Central memory CD4-positive, alpha-beta T cell (primary cell): ENCODE data around the gene CXCL14.
"Not testable (repeated sequence)": the region's sequence is repeated elsewhere in the genome, so short reads cannot be mapped to it uniquely, and the experiment has no call there.

Experiments
- DNase-seq: peaks from one replicate; pipeline ENCODE4 v3.0.0; 2022

Gene CXCL14

GRCh38 chr5:135541807-135542502 lies 36.8 kb downstream of the CXCL14 start:
- no peak for DNase-seq

- no peak for DNase-seq
Observed at GRCh38 chr5:135539430-135540005, 39.3 kb downstream of the CXCL14 start.

GRCh38 chr5:135538261-135538660 lies 40.5 kb downstream of the CXCL14 start:
- no peak for DNase-seq

GRCh38 chr5:135537745-135538144 lies 41.0 kb downstream of the CXCL14 start:
- DNase-seq = no peak

GRCh38 chr5:135537271-135537670 lies 41.5 kb downstream of the CXCL14 start:
- DNase-seq = no peak

GRCh38 chr5:135535820-135536801 lies 42.7 kb downstream of the CXCL14 start, which contains the start of gene NEUROG1:
NEUROG1 (minus strand) TSS chr5:135535964; CDS start chr5:135535690, 274 bp downstream.
- DNase-seq = no peak

- no peak for DNase-seq
Observed at GRCh38 chr5:135535420-135535819, 43.4 kb downstream of the CXCL14 start.

GRCh38 chr5:135534609-135535419 lies 44.0 kb downstream of the CXCL14 start:
- no peak for DNase-seq

- no peak for DNase-seq
Observed at GRCh38 chr5:135533794-135534193, 45.0 kb downstream of the CXCL14 start.

GRCh38 chr5:135533334-135533733 lies 45.5 kb downstream of the CXCL14 start:
- DNase-seq = no peak

GRCh38 chr5:135529576-135529975 lies 49.2 kb downstream of the CXCL14 start:
- DNase-seq = not testable (repeated sequence)

- no peak for DNase-seq
Observed at GRCh38 chr5:135526924-135527323, 51.9 kb downstream of the CXCL14 start.

- DNase-seq = no peak
Observed at GRCh38 chr5:135521964-135522363, 56.8 kb downstream of the CXCL14 start.
